ENCODE measurements around the gene CENPF.
"Not testable (repeated sequence)": the region's sequence is repeated elsewhere in the genome, so short reads cannot be mapped to it uniquely, and the experiment has no call there.

DNA sequence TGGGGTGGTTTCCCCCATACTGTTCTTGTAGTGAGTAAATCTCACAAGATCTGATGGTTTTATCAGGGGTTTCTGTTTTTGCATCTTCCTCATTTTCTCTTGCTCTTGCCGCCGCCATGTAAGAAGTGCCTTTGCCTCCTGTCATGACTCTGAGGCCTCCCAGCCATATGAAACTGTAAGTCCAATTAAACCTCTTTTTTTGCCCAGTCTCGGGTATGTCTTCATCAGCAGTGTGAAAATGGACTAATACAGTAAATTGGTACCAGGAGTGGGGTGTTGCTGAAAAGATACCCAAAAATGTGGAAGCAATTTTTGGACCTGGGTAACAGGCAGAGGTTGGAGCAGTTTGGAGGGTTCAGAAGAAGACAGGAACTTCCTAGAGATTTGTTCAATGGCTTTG, 26.9 kb upstream of the CENPF start:
- TF ChIP-seq, protein P1, sequence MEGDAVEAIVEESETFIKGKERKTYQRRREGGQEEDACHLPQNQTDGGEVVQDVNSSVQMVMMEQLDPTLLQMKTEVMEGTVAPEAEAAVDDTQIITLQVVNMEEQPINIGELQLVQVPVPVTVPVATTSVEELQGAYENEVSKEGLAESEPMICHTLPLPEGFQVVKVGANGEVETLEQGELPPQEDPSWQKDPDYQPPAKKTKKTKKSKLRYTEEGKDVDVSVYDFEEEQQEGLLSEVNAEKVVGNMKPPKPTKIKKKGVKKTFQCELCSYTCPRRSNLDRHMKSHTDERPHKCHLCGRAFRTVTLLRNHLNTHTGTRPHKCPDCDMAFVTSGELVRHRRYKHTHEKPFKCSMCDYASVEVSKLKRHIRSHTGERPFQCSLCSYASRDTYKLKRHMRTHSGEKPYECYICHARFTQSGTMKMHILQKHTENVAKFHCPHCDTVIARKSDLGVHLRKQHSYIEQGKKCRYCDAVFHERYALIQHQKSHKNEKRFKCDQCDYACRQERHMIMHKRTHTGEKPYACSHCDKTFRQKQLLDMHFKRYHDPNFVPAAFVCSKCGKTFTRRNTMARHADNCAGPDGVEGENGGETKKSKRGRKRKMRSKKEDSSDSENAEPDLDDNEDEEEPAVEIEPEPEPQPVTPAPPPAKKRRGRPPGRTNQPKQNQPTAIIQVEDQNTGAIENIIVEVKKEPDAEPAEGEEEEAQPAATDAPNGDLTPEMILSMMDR (IDR thresholded peaks at IDR 0.05), result not testable (repeated sequence)
- TF ChIP-seq POLR2AphosphoS5 (IDR thresholded peaks at IDR 0.05), result not testable (repeated sequence)

All from suprapubic skin (tissue), 3 donors.